H1 (cell line): ENCODE data around the gene PPME1. TPM values are rescaled to one million over a fixed set of nuclear protein-coding genes. Genes with fewer than 3 reads are reported as not detected.

Source experiments
- RXRA ChIP-seq: IDR thresholded peaks from 2 replicates; pipeline ENCODE4 v1.6.1; 2011; ENCODE audit warnings: low read depth, mild to moderate bottlenecking, low read length, moderate library complexity; ENCODE audit not compliant: insufficient read depth
- polyA plus RNA-seq, 7 experiments: library from polyadenylated mRNA; depleted of rRNA in 3 of 7; stranded (reverse) in 5 of 7; unstranded in 2 of 7; fragments of >200 nt in 5 of 7; fragments of 200-250 nt in 2 of 7; gene quantifications; 1 replicate in 5 of 7; 2 replicates in 1 of 7; 4 replicates in 1 of 7; pipeline versions ENCODE4 v1.2.1 to v1.2.3, GENCODE V29; 2011 to 2013; ENCODE audit warnings: missing spikeins in 2 of 7, mixed read lengths in 2 of 7
- total RNA-seq: library from RNA; stranded (reverse); fragmentation: NEBNext Ultra II Directional; extraction: Animal tissue kit (Norgen Biotek cat#: 25700); gene quantifications from 2 replicates; pipeline ENCODE4 v1.2.1, GENCODE V29; 2021

Gene PPME1
- total and polyA plus RNA-seq, 2 of the 8 experiments (the other 6 are each of a cell fraction or from before 2014, with no cell fraction given): 55.1 to 64.5 TPM

DNA sequence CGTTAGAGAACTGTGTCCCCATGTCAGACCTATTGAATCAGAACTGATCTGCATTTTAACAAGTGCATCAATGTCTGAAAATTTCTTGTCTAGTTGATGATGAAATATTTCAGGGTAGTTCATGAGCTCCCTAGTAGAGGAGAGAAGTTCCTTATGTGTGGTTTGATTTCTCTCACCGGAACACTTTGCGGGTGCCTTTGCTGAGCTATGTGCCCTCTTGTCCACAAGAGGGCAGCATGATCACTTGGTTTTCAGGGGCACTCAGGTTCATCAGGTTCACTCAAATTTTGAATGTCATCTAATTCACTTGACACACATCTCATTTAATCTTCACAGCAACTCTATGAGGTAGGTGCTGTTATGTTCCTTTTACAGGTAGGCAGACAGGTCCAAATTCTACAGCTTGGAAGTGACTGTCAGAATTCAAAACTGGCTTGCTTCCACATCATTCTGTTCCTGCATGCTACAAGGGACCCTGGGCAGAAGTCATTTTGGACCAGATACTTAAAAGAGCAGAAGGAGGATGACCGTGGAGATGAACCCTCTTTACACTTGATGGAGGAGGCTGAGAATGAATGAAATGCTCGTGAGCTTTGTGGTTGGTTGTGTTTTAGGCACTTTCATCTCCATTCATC, 84.8 kb downstream of the PPME1 start (continued):
- TF ChIP-seq RXRA: no peak
